ENCODE data around the gene NDUFB10.

GRCh38 chr16:1922357-1922756 is 37.0 kb upstream of the NDUFB10 start:
- no peak for TF ChIP-seq CTCF (conservative IDR thresholded peaks at IDR 0.05 in 1 of 2, IDR thresholded peaks at IDR 0.05 in 1 of 2; ENCODE audit: extremely low read depth in 1 of 2, insufficient read depth in 1 of 2, low read depth in 1 of 2, low read length in 2 of 2)
- TF ChIP-seq EZH2 (IDR thresholded peaks at IDR 0.05; ENCODE audit: borderline replicate concordance, low read length), result no peak
